GM18517 (cell line): ENCODE results near the gene DNMT3A.

Source experiments
- ATAC-seq: cut with Tn5 transposase; IDR thresholded peaks from one replicate; pipeline ENCODE4 v1.9.1; 2021; ENCODE audit warnings: mild to moderate bottlenecking, moderate library complexity; ENCODE audit not compliant: unreplicated experiment

DNMT3A gene

GRCh38 chr2:25262288-25262687, 79.4 kb downstream of the DNMT3A start:
- ATAC-seq, result no peak

- ATAC-seq, result no peak
Measured at GRCh38 chr2:25259737-25260124, 82.0 kb downstream of the DNMT3A start.

GRCh38 chr2:25258847-25259736, 82.6 kb downstream of the DNMT3A start:
- no peak for ATAC-seq

DNA sequence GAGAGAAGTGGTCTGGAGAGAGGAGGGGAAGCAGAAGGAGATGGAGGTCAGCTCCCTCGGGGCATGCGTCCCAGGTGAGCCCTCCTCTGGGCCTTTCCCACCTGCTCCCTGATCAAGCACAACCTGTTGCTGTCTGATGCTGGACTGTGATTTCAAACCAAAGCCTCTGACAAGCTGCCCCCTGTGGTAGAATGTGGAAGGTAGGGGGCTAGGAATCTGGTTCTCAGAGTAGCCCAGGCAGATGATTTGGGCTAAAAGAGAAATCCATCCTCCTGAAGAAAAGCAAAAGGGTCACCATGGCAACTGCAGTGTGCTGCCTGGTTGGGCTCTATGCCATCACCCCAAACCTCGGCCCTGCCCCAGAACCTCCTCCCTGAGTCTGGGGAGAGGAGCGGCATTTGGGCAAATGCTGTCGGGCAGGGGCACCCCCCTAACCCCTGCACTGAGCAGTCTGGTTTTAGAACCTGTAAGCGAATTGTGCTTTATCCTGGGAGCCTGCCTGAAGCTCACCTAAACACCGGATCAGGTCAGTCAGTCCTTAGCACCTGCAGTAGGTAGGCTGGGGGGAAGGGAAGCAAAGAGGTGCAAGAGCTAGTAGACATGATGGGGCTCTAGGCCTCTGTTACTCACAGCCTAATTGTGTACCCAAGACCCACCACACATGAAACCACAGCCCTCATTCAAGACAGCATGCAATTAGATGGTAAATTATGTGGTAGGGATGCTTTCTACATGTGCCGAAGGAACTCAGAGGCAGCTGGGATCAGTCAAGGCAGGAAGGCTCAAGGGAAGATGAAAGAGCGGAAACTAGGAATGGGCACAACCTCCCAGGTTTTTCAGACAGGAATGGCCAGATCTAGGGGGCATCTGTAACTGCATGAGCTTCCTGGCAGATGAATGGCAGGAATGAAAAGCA, 83.5 kb downstream of the DNMT3A start:
- ATAC-seq, result no peak

- ATAC-seq, result no peak
Measured at GRCh38 chr2:25257032-25257552, 84.6 kb downstream of the DNMT3A start.

GRCh38 chr2:25256488-25256875, 85.2 kb downstream of the DNMT3A start:
- ATAC-seq, result no peak

- no peak for ATAC-seq
Measured at GRCh38 chr2:25255745-25256487, 85.8 kb downstream of the DNMT3A start.

DNA sequence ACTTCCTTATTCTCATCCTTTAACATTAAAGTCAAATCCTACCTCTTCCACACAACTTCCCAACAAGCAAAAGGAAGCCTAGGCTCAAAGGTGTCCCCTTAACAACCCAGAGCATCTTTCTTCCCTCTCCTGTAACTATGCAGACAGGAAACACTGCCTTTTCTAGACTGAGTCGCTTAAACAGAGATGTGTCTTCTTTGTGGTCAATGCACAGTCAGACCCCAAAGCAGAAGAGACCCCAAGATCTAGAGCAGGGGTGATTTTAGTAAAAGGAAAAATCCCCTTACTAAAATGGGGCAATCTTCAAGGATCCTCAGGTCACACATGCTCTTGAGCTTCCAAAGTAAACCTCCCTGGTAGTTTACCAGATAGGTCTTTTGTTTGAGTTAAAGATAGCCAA, 86.8 kb downstream of the DNMT3A start:
- ATAC-seq, result no peak

GRCh38 chr2:25253153-25253626, 88.5 kb downstream of the DNMT3A start:
- no peak for ATAC-seq

DNA sequence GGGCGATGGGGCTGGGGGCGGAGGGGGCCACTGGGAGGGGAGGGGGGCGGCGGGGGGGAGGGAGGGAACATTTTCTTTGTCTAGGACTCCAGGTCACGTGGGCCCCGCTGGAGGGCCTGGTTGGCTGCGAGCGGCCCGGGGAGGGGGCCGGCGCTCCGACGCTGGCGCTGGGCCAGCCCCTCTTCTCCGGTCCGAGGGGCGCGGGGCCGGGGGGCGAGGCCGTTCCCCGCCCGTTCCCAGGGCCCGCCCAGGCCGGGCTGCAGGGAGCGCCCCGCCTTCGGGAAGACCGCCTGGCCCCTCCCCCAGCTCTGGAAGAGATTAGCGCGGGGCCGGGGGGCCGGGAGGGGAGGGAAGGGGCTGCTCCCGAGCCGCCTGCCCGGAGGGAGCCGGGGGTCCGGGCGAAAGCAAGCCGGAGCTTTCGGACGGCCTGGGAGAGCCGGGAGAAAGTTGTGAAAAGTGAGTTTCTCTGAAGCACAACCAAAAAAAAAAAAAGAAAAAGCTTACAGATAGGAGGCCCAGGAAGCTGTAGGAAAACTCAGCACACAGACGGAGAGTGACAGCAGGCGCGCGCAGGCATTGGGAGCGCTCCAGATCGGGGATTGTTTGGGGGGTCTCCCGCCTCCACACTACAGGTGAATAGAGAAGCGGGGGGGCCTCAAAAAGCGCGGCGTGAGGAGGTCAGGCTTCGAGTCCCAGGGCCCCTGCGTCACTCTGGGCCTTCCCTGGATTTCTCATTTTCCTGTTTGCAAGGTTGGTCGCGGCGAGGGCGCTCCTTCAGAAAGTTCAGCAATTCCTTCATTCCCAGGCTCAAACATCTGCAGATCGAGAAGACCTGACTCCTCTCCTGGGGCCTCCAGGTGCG, 89.2 kb downstream of the DNMT3A start:
- ATAC-seq, result no peak

DNA sequence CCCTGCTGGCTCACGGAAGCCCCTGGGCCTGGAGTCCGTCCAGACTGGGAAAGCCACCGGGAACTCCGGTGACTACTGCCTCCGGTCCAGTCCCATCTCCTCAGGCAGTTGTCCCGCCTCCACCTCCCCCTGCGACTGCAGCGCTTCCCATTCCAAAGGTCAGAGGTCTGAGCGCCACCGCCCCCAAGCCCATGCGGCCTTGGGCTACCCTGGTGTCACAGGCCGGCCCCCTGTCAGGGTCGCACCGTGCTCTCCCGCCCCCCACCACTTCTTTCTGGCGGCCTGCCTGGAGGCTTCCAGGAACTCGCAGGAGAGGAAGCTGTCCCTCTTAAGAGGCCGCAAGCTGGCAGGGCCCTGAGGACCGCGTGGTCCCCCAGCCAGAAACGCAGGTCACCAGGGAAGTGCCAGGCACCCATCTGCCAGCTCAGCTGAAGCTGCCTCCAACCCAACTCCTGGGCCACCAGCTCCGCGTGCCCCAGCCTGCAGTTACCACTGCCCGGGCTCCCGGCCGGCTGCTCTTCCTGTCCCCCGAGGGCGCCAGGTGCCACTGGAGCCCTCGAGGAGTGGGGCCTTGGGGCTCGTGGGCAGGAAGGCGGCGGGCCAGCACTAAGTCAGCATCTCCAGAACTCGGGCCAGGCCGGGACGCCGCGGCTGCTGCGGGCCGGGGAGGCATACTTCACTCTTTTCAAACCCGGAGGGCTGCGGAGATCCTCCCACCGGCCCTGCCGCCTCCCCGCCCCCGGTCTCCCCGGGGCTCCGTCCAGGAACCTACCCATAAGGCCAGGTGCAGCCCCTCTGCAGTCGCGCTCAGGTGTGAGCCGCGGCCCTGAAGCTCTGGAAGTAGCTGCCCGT, 90.1 kb downstream of the DNMT3A start:
- no peak for ATAC-seq

GRCh38 chr2:25251071-25251421, 90.7 kb downstream of the DNMT3A start:
- no peak for ATAC-seq

DNA sequence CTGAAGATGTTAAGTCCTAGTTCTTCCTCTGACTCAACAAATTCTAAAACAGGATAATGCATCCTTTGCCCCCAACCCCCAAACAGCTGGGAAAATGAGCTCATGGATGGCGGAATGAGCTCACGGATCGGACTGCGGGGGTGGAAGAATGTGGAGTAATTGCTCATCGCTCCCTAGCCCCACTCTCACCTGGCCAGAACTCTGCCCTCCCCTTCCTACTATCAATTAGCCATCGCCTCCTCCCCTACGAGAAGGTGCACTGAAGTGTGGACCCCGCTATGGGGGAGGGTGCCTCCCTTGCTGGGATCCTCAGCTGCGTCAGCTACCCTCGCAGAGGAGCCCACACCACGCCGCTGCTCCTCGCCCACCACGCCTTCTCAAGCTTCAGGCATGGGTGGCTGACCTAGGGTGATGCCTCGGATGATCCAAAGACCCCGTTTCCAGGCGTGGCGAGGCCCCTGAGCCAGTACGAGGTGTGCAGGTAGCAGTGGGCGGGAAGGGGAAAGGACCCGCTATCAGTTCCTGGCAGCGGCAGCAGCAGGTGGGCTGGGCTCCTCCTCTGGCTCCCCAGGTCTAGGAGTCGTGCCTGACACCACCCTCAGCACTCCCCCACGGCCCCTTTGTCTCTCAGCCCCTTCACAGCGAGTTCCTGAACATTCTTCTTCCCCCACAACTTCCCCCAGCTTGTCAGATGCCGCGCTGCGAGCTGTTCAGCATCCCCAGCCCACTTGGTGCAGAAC, 91.2 kb downstream of the DNMT3A start:
- no peak for ATAC-seq

DNA sequence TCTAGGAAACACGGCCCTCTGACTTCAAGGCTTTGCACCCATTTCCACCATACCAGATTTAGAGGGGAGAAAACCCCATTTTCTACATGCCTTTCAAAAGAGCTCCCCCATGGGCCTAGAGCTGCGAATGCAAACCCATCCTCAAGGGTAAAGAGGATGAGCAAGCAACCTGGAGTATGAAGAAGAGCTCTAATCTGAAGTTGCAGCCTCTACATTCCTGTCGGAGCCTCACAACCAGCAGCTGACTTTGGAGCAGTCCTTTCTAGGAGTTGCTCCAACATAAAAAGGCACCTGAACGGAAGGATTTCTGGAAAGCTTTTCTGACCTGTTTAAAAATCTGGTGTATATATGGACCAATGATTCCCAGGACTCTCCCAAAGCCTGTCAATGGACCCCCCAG, 91.9 kb downstream of the DNMT3A start:
- ATAC-seq, result no peak

DNA sequence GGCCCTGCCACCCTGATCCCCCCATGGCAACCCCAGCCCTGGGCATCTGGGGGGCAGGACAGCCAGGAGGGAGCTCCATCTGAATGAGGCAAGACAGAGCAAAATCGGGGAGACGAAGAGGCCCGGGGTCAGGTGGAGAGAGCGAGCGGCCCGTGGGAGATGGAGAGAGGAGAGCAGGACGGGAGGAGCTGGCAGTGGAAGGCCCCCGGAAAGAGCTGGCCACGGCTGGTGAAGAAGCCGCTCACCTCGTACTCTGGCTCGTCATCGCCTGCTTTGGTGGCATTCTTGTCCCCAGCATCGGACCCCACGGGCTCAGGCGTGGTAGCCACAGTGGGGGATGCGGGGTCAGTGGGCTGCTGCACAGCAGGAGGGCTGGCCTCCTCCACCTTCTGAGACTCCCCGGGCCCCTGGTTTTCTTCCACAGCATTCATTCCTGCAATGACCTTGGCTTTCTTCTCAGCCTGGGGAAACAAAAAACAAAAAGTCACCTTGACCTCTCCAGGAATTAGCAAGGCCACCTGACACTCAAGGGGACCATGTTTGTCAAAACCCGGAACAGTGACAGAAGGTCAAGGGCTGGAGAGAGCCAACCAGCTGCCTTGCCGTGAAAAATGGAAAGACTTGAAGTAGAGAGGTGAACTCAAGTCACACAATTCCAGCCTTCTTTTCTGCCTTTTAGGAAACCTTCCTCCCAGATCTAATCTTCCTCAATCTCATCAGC, 93.8 kb downstream of the DNMT3A start:
- ATAC-seq, result no peak

- no peak for ATAC-seq
Measured at GRCh38 chr2:25246558-25247290, 95.0 kb downstream of the DNMT3A start.

- no peak for ATAC-seq
Measured at GRCh38 chr2:25246001-25246400, 95.7 kb downstream of the DNMT3A start.
